Measurements from ENCODE around the gene SRCAP. TPM values are rescaled to one million over a fixed set of nuclear protein-coding genes. Genes with fewer than 3 reads are reported as not detected.

Gene SRCAP
- polyA plus RNA-seq, 3 donors, result 7.3 to 16.8 (median 16.5) TPM

DNA sequence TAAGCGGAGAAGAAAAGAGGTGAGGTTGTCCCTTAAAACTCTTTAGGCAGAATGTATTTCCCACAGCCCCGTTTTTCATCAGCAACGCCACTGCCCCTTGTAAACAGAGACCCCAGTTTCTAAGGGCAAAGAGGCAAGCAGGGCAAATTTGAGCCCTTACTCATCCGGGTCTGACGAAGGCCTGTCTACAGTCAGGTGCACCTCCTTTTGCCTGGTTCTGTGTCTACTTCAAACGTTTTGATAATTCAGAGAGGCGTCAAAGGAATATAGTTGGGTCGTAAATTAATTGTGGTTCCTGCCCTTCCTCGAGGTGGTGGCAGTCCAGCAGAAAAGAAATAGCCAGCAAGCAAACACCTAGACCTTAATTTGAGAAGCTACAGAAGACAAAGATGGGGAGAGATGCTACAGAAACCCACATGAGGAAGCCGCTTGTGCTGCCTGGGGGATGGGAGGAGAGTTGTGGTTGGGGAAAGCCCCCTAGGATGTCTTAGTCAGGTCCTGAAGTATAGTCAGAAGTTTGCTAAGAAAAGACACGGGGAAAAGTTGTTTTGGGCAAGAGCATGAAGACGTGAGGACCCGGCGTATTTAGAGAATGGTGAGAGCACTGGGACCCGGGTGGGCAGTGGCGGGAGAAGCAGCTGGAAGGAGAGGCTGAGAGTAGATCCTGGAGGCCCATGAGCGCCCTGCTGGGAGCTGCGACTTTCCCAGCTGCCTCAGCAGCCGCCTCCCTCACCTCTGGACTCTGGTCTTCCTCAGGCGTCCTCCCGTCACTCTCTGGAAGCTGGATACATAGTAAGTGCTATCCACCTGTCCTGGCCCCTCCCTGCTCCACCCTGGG, 38.3 kb upstream of the SRCAP start:
- no peak overlapping the region for H3K27ac ChIP-seq (ENCODE audit: low read depth, low read length)
- 31 to 42% (median 34%) methylated on average over 20 to 21 of the region's 21 CpGs for WGBS, 3 donors

DNA sequence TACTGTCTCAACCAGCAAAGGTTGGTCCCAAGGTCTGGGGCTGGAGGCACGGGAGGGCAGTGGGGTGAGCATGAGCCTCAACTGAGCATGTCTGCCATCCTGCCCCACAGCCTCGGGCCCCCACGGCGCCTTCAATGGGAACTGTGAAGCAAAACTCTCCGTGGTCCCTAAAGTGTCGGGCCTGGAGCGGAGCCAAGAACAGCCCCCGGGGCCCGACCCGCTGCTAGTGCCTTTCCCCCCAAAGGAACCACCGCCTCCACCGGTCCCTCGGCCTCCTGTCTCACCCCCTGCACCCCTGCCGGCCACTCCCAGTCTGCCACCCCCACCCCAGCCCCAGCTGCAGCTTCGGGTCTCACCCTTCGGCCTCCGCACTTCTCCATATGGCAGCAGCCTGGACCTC, 36.5 kb upstream of the SRCAP start:
- 75 to 89% (median 85%) methylated on average over 13 to 17 of the region's 17 CpGs for WGBS, 3 donors
- no peak overlapping the region for H3K27ac ChIP-seq (ENCODE audit: low read depth, low read length)

DNA sequence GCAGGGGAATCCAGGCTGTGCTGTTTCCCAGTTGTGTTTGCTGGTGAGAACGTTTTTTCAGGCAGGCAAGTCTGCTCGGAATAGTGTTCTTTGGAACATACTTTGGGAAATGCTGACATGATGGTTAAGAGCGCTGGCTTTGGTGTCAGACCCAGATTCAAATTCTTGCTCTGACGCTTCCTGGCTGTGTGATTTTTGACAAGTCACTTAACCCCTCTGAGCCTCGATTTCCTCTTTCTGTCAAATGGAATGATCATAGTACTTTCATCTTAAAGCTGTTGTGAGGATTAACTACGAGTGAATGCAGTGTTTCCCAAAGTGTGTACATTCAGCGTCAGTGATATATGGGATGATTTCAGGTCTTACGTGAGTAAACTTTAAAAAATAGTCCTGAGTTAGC, 35.9 kb upstream of the SRCAP start:
- WGBS, 3 donors, result 82 to 86% (median 84%) methylated on average over 8 of the region's 8 CpGs
- no peak overlapping the region for H3K27ac ChIP-seq (ENCODE audit: low read depth, low read length)

DNA sequence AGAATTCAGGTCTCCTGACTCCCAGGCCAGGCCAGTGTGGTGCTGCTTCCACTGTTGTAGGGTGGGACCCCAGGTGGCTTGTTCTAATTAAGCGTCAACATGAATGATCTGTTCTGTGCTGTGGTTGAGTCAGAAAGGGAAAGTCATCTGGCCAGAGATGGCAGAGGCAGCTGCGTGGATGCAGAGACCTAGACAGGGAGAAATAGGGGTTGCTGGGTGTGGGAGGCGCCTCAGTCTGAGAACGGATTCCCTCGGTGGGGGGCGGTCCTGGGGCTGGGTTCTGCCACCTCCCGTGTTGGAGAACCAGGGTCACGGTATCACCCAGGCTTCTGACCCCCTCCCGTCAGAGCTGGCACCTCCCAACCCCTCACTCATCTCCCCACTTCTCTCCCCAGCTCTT, 35.2 kb upstream of the SRCAP start:
- WGBS, 3 donors, result 77 to 81% (median 79%) methylated on average over 7 to 9 of the region's 9 CpGs
- no peak overlapping the region for H3K27ac ChIP-seq (ENCODE audit: low read depth, low read length)

DNA sequence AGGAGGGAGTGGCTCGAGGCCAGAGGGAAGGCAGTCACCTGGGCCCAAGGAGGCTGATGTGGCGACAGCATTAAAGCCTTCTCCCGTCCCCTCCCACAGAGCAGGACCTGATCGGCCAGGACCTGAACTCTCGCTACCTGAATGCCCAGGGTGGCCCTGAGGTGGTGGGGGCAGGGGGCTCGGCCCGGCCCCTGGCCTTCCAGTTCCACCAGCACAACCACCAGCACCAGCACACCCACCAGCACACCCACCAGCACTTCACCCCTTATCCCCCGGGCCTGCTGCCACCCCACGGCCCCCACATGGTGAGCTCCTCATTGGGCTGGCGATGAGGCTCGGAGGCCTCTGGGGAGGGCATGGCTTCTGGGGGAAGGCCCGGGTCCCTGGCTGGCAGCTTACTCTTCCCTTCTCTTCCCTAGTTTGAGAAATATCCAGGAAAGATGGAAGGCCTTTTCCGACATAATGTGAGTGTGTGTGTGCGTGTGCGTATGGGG, 34.3 kb upstream of the SRCAP start:
- 87 to 90% (median 89%) methylated on average over 13 to 15 of the region's 15 CpGs for WGBS, 3 donors
- no peak overlapping the region for H3K27ac ChIP-seq (ENCODE audit: low read depth, low read length)

DNA sequence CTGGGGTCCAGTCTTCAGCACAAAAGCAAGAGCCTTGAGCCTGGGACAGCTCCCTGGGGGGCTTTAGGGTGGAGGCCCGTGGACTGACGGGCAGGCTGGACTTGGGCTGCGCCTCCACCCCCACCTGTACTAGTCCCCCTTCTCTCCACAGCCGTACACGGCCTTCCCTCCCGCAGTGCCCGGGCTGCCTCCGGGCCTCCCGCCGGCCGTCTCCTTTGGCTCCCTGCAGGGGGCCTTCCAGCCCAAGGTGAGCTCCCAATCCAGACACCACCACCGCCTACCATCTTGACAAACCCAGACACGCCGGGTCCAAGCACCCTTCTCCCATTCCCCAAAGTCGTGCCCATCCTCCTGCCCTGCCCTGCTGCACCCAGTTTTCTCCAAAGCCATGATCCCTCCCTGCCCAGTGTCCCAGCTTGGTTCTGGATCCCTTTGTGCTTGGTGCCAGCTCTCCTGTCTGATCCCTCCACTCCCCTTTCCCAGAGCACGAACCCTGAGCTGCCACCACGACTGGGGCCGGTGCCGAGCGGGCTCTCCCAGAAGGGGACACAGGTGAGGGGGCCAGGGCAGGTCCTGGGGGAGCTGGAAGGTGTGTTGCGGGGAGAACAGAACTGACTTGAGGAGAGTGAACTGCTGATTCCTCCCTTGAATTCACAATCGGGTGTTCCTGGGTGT, 33.7 kb upstream of the SRCAP start:
- WGBS, 3 donors, result 79 to 89% (median 86%) methylated on average over 19 to 22 of the region's 22 CpGs
- H3K27ac ChIP-seq (ENCODE audit: low read depth, low read length), result no peak overlapping the region

DNA sequence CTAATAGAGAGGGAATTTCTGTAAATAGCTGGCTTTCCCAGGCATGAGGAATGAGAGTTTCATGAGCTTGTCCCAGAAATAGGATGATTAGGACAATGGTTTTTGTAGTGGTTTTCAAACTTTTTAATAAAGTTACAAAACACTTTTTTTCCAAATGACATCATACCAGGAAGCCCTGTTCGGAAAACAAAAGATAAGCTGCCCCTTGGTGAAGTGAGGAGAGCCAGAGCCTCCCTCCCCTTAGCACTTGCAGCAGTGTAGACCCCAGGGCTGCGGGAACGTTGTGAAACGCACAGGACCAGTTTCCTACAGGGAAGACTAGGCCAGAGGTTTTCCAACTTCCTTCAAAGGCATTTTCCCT, 33.2 kb upstream of the SRCAP start:
- 70 to 73% (median 73%) methylated on average over 4 of the region's 4 CpGs for WGBS, 3 donors
- no peak overlapping the region for H3K27ac ChIP-seq (ENCODE audit: low read depth, low read length)

DNA sequence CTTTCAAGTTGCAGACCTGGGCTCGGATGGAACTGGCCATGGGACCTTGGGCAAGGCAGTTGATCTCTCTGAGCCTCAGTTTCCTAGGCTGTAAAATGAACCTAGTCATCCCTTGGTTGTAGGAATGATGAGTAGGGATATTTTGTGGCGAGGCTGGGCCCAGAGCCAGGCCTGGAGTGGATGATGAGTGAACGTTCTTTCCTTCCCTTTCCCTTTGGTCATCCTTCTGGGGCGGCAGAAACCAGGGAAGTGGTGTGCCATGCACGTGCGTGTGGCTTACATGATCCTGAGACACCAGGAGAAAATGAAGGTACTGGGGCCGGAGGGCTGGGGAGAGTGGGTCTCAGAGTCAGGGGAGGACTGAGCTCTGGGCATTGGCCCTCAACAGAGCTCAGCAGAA, 32.3 kb upstream of the SRCAP start:
- no peak overlapping the region for H3K27ac ChIP-seq (ENCODE audit: low read depth, low read length)
- WGBS, 3 donors, result 71 to 84% (median 78%) methylated on average over 7 of the region's 7 CpGs

DNA sequence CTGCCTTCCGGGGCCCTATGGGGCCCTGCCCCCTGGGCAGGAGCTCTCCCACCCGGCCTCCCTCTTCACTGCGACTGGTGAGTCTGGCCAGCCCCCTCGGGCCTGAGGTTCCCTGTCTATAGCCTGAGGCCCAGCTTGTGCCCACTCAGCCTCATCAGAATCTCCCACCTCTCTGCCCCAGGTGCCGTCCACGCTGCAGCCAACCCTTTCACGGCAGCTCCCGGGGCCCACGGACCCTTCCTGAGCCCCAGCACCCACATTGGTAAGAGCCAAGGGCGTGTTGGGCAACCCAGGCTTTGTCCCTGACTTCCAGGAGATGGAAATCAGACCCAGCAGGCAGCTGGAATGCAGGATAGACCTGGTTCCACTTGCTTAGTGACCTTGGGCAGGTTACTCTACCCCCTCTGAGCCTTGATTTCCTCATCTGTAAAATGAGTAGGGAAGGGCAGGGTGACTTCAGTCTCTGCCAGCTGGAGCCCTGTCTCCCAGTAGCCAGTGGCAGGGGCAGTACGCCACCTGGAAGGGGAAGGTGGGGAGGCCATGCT, 31.5 kb upstream of the SRCAP start:
- H3K27ac ChIP-seq (ENCODE audit: low read depth, low read length), result no peak overlapping the region
- 85 to 92% (median 86%) methylated on average over 11 of the region's 11 CpGs for WGBS, 3 donors

DNA sequence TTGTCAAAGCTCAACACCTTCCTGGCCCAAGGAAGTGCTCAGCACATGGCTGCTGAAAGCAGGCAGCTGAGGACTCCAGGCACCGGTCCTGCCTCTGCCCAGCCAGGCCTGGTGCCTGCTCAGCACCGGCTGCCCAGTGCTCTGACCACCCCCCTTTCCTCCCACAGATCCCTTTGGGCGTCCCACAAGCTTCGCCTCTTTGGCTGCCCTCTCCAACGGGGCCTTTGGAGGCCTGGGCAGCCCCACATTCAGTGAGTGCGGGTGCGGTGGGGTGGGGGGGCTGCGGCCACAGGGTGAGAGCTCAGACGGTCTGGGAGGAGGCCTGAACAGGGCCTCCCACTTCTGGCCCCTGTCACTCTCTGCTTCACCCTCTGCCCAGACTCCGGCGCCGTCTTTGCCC, 30.6 kb upstream of the SRCAP start:
- 73 to 89% (median 83%) methylated on average over 12 of the region's 12 CpGs for WGBS, 3 donors
- H3K27ac ChIP-seq (ENCODE audit: low read depth, low read length), result no peak overlapping the region

DNA sequence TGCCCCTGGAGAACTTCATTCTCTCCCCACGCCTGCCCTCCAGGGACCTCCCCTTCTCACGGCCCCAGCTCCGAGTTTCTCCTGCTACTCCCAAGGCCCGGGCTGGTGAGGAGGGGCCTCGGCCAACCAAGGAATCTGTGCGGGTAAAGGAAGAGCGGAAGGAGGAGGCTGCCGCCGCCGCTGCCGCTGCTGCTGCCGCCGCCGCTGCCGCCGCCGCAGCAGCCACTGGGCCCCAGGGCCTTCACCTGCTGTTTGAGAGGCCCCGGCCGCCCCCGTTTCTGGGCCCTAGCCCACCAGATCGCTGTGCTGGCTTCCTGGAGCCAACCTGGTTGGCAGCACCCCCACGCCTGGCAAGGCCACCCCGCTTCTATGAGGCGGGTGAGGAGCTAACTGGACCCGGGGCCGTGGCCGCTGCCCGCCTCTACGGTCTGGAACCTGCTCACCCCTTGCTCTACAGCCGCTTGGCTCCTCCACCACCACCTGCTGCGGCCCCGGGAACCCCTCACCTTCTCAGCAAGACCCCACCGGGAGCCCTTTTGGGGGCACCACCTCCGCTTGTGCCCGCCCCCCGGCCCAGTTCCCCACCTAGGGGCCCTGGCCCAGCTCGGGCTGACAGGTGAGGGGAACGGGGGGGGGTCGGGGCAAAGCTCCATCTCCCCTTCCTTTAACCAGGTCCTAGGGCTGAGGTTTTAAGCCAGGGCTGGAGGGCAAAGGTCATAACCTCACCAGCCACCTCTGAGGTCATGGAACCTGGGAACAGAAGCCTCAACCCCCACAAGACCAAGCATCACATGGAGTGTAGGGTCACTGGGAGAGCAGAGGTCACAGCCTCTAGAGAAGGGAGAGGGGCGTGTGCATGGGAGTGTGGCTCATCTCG, 29.7 kb upstream of the SRCAP start:
- WGBS, 3 donors, result 89 to 93% (median 92%) methylated on average over 37 to 41 of the region's 41 CpGs

DNA sequence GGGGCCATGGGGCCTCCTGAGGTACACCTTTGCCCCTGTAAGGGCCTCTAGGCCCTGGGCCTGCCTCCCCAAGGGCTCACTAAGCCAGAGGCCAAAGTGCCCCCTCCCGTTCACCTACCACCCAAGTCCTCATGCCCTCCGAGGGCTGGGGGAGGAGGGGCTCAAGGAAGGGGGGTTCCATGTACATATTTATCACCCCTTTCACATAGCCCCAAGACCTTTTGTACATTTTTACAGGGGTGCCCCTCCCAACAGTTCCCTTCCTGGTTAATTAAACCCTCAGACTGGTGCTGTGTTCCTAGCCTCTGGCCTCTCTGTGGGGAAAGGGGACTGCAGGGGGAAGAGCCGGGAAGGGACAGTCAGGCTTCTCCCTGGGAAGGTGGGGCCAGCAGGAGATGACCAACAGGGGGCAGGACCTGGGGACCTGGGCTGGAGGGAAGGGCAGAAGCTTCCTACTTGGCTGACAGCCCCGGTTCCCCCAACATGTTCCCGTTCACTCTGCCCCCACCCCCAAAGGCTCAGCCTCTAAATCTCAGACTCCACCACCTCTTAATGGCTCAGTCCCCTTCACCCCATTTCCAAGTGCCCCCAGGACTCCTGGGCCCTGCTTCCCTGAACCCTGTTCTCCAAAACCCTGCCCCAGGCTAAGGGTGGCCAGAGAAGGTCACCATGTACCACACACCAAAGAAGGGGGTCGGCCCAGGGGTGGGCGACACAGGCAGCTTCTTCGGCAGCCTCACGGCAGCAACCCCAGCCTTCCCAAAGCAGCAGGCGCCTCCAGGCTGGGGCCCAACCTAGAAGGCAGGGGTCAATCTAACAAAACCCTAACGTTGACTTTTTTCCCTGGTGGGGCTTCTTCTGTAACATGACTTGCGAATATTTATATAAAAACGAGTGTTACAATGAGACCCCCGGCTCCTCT, 28.8 kb upstream of the SRCAP start:
- 83 to 85% (median 84%) methylated on average over 13 to 14 of the region's 14 CpGs for WGBS, 3 donors
- no peak overlapping the region for H3K27ac ChIP-seq (ENCODE audit: low read depth, low read length)

More for the DNA sequence above, 29.7 kb upstream of the SRCAP start:
- H3K27ac ChIP-seq (ENCODE audit: low read depth, low read length), result no peak overlapping the region

DNA sequence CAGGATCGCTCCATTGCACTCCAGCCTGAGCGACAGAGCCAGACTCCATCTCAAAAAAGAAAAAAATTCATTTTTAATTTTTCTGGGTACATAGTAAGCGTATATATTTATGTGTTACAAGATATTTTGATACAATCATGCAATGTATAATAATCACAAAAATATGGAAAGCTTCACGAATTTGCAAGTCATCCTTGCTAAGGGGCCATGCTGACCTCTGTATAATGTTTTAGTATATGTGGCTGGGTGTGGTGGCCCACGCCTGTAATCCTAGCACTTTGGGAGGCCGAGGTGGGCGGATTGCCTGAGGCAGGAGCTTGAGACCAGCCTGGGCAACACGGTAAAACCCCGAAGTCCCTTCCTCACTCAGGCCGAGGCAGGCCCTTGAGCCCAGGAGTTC, 23.8 kb upstream of the SRCAP start:
- 90 to 93% (median 91%) methylated on average over 10 of the region's 10 CpGs for WGBS, 3 donors
- H3K27ac ChIP-seq (ENCODE audit: low read depth, low read length), result no peak overlapping the region

DNA sequence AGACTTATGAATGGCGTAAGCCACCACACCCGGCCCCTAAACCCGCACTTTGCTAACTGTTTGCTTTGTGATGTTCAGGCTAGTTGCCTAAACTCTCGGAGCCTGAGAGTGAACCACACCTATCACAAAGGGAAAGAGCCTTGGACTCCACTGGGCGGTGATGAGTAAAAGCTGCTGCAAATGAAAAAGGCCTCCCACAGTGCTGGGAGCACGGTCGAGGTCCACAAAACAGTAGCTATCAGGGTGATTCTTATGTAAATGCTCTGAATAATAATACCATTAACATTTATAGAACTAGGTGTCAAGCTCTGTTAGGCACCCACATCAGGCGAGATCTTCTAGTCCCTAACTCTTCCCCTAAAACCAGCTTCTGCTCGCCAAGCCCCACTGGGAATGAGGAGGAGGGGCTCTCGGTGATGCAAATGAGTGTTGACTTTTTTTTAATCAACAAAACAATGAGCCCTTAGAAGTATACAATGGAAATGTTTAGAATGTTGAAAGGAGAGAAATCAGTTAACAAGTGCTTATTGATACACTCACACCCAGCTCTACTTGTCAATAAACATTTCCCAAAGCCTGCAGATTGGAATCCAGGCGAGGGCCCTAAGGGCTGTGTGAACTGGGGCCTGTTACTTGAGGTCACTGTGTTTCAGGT, 20.9 kb upstream of the SRCAP start:
- WGBS, 3 donors, result 79 to 82% (median 80%) methylated on average over 11 of the region's 11 CpGs
- no peak overlapping the region for H3K27ac ChIP-seq (ENCODE audit: low read depth, low read length)

DNA sequence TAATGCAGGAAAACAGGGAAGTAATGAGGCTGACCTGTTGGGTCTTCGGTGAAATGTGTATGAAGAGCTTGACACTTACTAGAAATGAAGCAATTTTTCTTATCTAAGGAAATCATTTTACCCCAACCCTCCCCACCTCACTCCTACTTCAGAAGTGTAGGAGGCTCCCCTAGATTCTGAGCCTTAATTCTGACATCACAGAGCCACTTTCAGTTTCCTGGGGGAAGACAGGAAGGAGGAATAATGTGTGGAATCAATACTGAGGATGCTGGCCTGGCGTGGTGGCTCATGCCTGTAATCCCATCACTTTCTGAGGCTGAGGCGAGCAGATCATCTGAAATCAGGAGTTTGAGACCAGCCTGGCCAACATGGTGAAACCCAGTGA, 20.4 kb upstream of the SRCAP start:
- 76 to 80% (median 79%) methylated on average over 3 of the region's 3 CpGs for WGBS, 3 donors
- no peak overlapping the region for H3K27ac ChIP-seq (ENCODE audit: low read depth, low read length)

DNA sequence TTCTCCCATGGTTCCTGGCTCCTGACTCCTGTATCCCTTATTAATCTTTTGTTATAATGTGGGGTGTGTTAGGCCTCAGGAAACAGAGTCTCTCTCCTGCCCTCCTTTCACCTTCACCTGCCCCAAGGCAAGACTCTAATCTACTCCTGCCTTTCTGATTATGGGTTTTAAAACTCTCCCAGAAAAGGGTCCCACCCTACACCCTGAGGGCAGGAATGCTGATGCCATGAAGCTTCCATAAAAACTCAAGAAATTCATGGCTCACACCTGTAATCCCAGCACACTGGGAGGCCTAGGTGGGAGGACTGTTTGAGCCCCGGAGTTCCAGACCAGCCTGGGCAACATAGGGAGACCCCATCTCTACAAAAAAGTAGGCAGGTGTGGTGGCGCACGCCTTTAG, 18.6 kb upstream of the SRCAP start:
- 92 to 94% (median 93%) methylated on average over 3 of the region's 3 CpGs for WGBS, 3 donors
- no peak overlapping the region for H3K27ac ChIP-seq (ENCODE audit: low read depth, low read length)

DNA sequence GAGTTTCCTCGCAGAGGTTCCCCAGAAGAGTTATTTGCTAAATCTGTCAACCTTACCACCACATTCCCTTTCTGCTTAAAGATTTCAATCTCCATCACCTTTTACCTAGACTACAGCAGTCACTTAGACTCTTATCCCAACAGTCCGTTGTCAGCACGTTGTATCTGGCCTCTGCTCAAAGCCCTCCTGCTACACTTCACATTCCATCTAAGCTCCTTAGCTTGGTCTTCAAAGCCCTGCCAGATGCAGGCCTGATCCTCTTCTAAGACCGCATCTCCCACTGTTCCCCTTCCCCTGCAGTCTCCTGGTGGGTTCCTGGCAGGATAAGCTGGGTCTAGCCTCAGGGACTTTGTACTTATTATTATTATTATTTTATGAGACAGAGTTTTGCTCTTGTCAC, 10.3 kb upstream of the SRCAP start:
- 64 to 75% (median 67%) methylated on average over 4 of the region's 4 CpGs for WGBS, 3 donors
- H3K27ac ChIP-seq (ENCODE audit: low read depth, low read length), result no peak overlapping the region

Measured in adipose tissue (tissue), 3 donors.